Colonic mucosa (tissue), 4 donors: ENCODE results near the gene SKP1. TPM values are rescaled to one million over a fixed set of nuclear protein-coding genes. Genes with fewer than 3 reads are reported as not detected.

Source experiments
- DNase-seq: peaks from one replicate; pipeline ENCODE4 v3.0.0-alpha.2; 2020
- H3K27ac ChIP-seq: fragments of 200-600 bp; one replicate; pipeline ENCODE4 v1.8.0; 2021
- H3K27me3 ChIP-seq: fragments of 200-600 bp; one replicate; pipeline ENCODE4 v1.8.0; 2021
- H3K36me3 ChIP-seq: fragments of 200-600 bp; one replicate; pipeline ENCODE4 v1.8.0; 2021
- H3K4me1 ChIP-seq: fragments of 200-600 bp; one replicate; pipeline ENCODE4 v1.8.0; 2021; ENCODE audit warnings: mild to moderate bottlenecking
- H3K4me3 ChIP-seq: fragments of 200-600 bp; one replicate; pipeline ENCODE4 v1.8.0; 2021
- H3K9ac ChIP-seq, 2 donors: one replicate each; pipeline ENCODE4 v1.7.0; 2013; ENCODE audit warnings: control low read depth in 2 of 2, low read depth in 2 of 2, low read length in 2 of 2
- H3K9me3 ChIP-seq: fragments of 200-600 bp; one replicate; pipeline ENCODE4 v1.8.0; 2021
- intact Hi-C: fragments of 100-400 bp; cut with DNase I; formaldehyde crosslinking; loops from one replicate; pipeline ENCODE4 v1.14.1; 2022
- total RNA-seq, 2 donors: library from RNA; stranded (reverse); fragmentation: NEBNext Ultra II Directional in 1 of 2; extraction: Animal tissue kit (Norgen Biotek cat#: 25700) in 1 of 2; gene quantifications; one replicate each; pipeline ENCODE4 v1.2.1, GENCODE V29; 2021
- TF ChIP-seq, protein P1 (sequence below): fragments of 200-600 bp; IDR thresholded peaks from one replicate; pipeline ENCODE4 v1.8.0; 2022; ENCODE audit warnings: antibody characterized with exemption, mild to moderate bottlenecking
- donor health status: healthy.
- donor health status: DM: no; HTN: no; CAD: no.
- donor health status: DM: no; HTN: no; CAD: no.

The SKP1 gene
- total RNA-seq, 2 donors from 2014 or later = 235 to 272 TPM

DNA sequence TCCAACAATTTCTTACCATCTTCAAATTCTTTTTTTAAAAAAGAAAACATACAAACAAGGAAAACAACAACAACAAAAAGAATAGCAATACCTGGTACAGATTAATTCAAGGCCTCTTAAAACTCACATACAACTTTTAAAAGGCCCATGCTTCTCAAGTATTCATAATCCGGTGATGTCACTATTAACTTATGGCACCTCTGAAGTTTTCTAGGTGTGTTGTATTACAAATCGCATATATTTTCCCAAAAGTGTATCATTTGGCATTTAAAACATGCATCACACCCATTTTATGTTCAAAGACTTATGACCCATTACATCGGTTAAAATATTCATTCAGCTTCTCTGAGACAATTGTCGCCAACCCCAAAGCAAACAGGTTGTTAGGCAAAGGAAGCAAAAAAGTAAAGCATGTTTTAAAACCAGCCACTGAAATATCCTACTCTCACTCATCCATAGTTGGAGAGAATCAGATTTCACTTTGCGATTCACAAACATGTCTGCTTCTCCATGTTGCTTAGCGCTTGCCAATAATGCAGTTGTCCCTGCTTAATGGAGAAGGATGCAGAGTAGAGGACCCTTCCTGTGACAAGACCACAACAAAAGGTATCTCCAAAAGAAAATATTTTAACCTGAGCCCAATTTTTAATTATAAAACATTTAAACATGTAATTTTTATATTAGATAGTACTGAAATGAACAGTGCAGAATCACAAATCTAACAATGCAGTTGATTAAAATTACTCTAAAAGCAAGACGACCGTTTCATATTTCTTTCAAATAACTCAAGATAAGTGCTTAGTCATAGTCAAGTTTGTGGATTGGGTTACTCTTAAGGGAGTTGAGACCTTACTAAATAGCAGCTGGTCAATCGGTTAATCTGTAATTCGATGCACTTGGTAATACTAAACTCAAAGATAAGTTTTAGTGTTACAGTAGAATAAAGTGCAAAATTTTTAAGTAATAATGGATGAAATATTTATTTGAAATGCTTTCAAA is 1.6 kb downstream of the SKP1 start:
- H3K4me1 ChIP-seq = peaks cover 3% of the 10 kb centered on the region
- no peaks in the 10 kb centered on the region for H3K27me3 ChIP-seq

DNA sequence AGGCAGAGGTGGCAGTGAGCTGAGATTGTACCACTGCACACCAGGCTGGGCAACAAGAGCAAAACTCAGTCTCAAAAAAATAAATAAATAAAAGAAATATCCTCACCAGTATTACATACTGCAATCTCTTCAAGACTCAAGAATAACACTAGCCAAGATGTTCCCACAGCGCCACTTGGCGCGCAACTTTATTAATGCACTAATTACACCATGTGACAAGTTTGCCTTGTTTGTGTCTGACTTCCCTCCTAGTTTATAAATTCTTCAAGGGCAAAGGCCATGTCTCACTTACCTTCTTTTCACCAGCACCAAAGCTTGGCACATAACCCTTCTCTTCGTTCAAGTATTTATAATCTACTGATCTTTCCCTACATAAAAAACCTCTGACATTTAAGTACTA is 4.8 kb downstream of the SKP1 start:
- Histone ChIP-seq H3K36me3 (no peaks in the 10 kb centered on the region), H3K27me3 (no peaks in the 10 kb centered on the region), H3K4me3 (no peak overlapping the region), H3K27ac (peak overlapping the region; percentile 45), H3K4me1 (peaks cover 3% of the 10 kb centered on the region), H3K9ac (peak overlapping the region in 1 of 2 donors; percentile 28), H3K9me3 (no peaks in the 10 kb centered on the region)
- DNase-seq = peak; percentile 73
- intact Hi-C loops = no loop called here
- TF ChIP-seq, protein P1, sequence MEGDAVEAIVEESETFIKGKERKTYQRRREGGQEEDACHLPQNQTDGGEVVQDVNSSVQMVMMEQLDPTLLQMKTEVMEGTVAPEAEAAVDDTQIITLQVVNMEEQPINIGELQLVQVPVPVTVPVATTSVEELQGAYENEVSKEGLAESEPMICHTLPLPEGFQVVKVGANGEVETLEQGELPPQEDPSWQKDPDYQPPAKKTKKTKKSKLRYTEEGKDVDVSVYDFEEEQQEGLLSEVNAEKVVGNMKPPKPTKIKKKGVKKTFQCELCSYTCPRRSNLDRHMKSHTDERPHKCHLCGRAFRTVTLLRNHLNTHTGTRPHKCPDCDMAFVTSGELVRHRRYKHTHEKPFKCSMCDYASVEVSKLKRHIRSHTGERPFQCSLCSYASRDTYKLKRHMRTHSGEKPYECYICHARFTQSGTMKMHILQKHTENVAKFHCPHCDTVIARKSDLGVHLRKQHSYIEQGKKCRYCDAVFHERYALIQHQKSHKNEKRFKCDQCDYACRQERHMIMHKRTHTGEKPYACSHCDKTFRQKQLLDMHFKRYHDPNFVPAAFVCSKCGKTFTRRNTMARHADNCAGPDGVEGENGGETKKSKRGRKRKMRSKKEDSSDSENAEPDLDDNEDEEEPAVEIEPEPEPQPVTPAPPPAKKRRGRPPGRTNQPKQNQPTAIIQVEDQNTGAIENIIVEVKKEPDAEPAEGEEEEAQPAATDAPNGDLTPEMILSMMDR = peak; percentile 33

More for the DNA sequence above, 1.6 kb downstream of the SKP1 start:
- intact Hi-C loops = no loop called here
- H3K4me3 ChIP-seq = peak overlapping the region; percentile 93
- peak overlapping the region; percentile 97 to 100 for H3K9ac ChIP-seq
- no peaks in the 10 kb centered on the region for H3K9me3 ChIP-seq
- no peaks in the 10 kb centered on the region for H3K36me3 ChIP-seq
- TF ChIP-seq, protein P1 = no peak
- H3K27ac ChIP-seq = peak overlapping the region; percentile 98
- DNase-seq = no peak

DNA sequence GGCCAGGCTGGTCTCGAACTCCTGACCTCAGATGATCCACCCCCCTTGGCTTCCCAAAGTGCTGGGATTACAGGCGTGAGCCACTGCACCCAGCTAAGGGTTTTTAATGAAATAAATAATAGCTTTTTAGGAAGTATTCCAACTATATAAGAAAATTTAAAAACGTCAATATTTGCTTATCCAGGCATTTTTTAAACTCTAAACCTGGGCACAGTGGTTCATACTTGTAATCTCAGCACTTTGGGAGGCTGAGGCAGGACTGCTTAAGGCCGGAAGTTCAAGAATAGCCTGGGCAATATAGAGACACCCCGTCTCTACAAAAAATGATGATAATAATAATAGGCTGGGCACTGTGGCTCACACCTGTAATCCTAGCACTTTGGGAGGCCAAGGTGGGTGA is 14.2 kb downstream of the SKP1 start:
- Histone ChIP-seq H3K36me3 (peaks cover 24% of the 10 kb centered on the region), H3K9me3 (no peaks in the 10 kb centered on the region), H3K27ac (no peak overlapping the region), H3K4me1 (no peaks in the 10 kb centered on the region), H3K27me3 (no peaks in the 10 kb centered on the region), H3K9ac (no peak overlapping the region), H3K4me3 (no peak overlapping the region)
- no peak for DNase-seq
- TF ChIP-seq, protein P1 = no peak
- intact Hi-C loops = no loop called here

DNA sequence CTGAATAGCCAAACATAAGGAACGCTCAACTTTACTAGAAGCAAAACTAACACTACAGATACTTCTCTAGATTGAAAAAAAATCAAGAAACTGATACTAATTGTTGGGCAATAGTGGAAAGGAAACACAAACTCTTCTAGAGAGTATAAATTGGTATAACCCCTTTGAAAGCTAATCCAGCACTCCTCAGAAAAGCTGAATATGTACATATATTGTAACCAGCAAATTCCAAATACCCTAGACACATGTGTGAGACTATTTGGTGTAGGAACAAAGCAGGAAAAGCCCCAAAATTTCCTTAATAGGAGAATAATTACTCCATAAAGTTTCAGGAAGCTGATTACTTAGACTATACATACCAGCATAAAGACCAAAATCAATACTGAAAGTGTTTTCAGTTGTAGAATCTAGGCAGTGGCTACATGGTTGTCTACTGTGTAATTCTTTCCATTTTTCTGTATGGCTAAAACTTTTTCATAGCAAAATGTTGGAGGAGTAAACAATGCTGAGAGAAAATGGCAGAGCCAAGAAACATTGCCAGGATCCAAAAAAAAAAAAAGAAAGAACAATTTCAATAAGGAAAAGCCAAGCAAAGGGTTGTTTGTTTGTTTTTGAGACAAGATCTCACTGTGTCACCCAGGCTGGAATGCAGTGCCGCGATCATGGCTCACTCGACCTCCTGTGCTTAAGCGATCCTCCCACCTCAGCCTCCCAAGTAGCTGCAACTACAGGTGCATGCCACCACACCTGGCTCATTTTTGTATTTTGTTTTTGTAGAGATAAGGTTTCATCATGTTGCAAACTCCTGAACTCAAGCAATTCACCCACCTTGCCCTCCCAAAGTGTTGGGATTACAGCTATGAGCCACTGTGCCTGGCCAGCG is 15.0 kb downstream of the SKP1 start:
- TF ChIP-seq, protein P1 = no peak
- intact Hi-C loops = no loop called here
- Histone ChIP-seq H3K27me3 (no peaks in the 10 kb centered on the region), H3K4me3 (no peak overlapping the region), H3K27ac (no peak overlapping the region), H3K4me1 (no peaks in the 10 kb centered on the region), H3K36me3 (peaks cover 24% of the 10 kb centered on the region), H3K9me3 (no peaks in the 10 kb centered on the region), H3K9ac (no peak overlapping the region)
- no peak for DNase-seq

DNA sequence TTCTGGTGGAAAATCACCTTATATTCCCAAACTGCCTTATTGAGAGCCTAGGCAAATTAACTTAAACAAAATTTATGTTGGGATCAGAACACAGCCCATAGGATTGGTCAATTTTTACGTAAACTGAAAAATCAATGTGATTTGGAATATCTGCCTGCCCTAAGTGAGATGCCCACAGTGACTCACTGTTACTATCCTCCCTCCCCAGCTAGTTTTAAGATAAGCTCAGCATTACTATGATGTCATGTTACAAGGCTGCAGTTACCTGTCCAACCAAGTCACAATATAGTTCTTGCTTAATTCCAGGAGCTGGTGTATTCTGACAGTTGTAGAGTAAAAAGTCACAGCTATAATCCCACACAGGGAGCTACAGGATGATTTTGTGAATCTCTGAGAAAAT is 23.1 kb downstream of the SKP1 start:
- DNase-seq = no peak
- peaks cover 12% of the 10 kb centered on the region for H3K36me3 ChIP-seq

More for the DNA sequence above, 23.1 kb downstream of the SKP1 start:
- Histone ChIP-seq H3K4me1 (no peaks in the 10 kb centered on the region), H3K9me3 (no peaks in the 10 kb centered on the region), H3K4me3 (no peak overlapping the region), H3K9ac (no peak overlapping the region), H3K27ac (no peak overlapping the region), H3K27me3 (no peaks in the 10 kb centered on the region)
- intact Hi-C loops = no loop called here
- TF ChIP-seq, protein P1 = no peak
